Measurements from ENCODE around the gene ALG6. TPM values are rescaled to one million over a fixed set of nuclear protein-coding genes. Genes with fewer than 3 reads are reported as not detected.
"Not testable (repeated sequence)": the region's sequence is repeated elsewhere in the genome, so short reads cannot be mapped to it uniquely, and the experiment has no call there.

Gene ALG6
- total RNA-seq, 1 experiment from 2014 or later: 23.2 TPM

- DNase-seq (ENCODE audit: low read depth): no peak
- in situ Hi-C loops (cut with HindIII; ENCODE audit: low pct_unique_long_range_greater_than_20kb, low sequenced_read_pairs): no loop called here
These were observed 34.5 kb downstream of the ALG6 start for GRCh38 chr1:63401945-63402344.

GRCh38 chr1:63403386-63403785 lies 36.0 kb downstream of the ALG6 start:
- DNase-seq (ENCODE audit: low read depth): no peak
- in situ Hi-C loops (cut with HindIII; ENCODE audit: low pct_unique_long_range_greater_than_20kb, low sequenced_read_pairs): no loop called here

- no peak for DNase-seq (ENCODE audit: low read depth)
- in situ Hi-C loops (cut with HindIII; ENCODE audit: low pct_unique_long_range_greater_than_20kb, low sequenced_read_pairs): no loop called here
These were observed 37.6 kb downstream of the ALG6 start for GRCh38 chr1:63405021-63405420.

- no peak for DNase-seq (ENCODE audit: low read depth)
- in situ Hi-C loops (cut with HindIII; ENCODE audit: low pct_unique_long_range_greater_than_20kb, low sequenced_read_pairs): no loop called here
These were observed 38.6 kb downstream of the ALG6 start for GRCh38 chr1:63405987-63406386.

- in situ Hi-C loops (cut with HindIII; ENCODE audit: low pct_unique_long_range_greater_than_20kb, low sequenced_read_pairs): no loop called here
These were observed 39.6 kb downstream of the ALG6 start for GRCh38 chr1:63407002-63407401.

GRCh38 chr1:63408331-63408730 lies 40.9 kb downstream of the ALG6 start:
- no peak for DNase-seq (ENCODE audit: low read depth)
- in situ Hi-C loops (cut with HindIII; ENCODE audit: low pct_unique_long_range_greater_than_20kb, low sequenced_read_pairs): no loop called here

More at GRCh38 chr1:63407002-63407401, 39.6 kb downstream of the ALG6 start:
- DNase-seq (ENCODE audit: low read depth): no peak

GRCh38 chr1:63411066-63411465 lies 43.6 kb downstream of the ALG6 start:
- DNase-seq (ENCODE audit: low read depth): no peak
- in situ Hi-C loops (cut with HindIII; ENCODE audit: low pct_unique_long_range_greater_than_20kb, low sequenced_read_pairs): no loop called here

GRCh38 chr1:63413394-63413793 lies 46.0 kb downstream of the ALG6 start:
- in situ Hi-C loops (cut with HindIII; ENCODE audit: low pct_unique_long_range_greater_than_20kb, low sequenced_read_pairs): no loop called here
- DNase-seq (ENCODE audit: low read depth): no peak

- in situ Hi-C loops (cut with HindIII; ENCODE audit: low pct_unique_long_range_greater_than_20kb, low sequenced_read_pairs): no loop called here
- no peak for DNase-seq (ENCODE audit: low read depth)
These were observed 47.4 kb downstream of the ALG6 start for GRCh38 chr1:63414691-63415365.

- in situ Hi-C loops (cut with HindIII; ENCODE audit: low pct_unique_long_range_greater_than_20kb, low sequenced_read_pairs): no loop called here
- DNase-seq (ENCODE audit: low read depth): no peak
These were observed 50.7 kb downstream of the ALG6 start for GRCh38 chr1:63418101-63418500.

GRCh38 chr1:63420746-63421145 lies 53.3 kb downstream of the ALG6 start:
- DNase-seq (ENCODE audit: low read depth); in situ Hi-C loops (cut with HindIII; ENCODE audit: low pct_unique_long_range_greater_than_20kb, low sequenced_read_pairs): not testable (repeated sequence)

- no peak for DNase-seq (ENCODE audit: low read depth)
- in situ Hi-C loops (cut with HindIII; ENCODE audit: low pct_unique_long_range_greater_than_20kb, low sequenced_read_pairs): no loop called here
These were observed 56.2 kb downstream of the ALG6 start for GRCh38 chr1:63423649-63424048.

GRCh38 chr1:63428815-63429214 lies 61.4 kb downstream of the ALG6 start:
- no peak for DNase-seq (ENCODE audit: low read depth)
- in situ Hi-C loops (cut with HindIII; ENCODE audit: low pct_unique_long_range_greater_than_20kb, low sequenced_read_pairs): no loop called here

GRCh38 chr1:63429281-63429680 lies 61.9 kb downstream of the ALG6 start:
- in situ Hi-C loops (cut with HindIII; ENCODE audit: low pct_unique_long_range_greater_than_20kb, low sequenced_read_pairs): no loop called here
- DNase-seq (ENCODE audit: low read depth): no peak

- in situ Hi-C loops (cut with HindIII; ENCODE audit: low pct_unique_long_range_greater_than_20kb, low sequenced_read_pairs): no loop called here
- DNase-seq (ENCODE audit: low read depth): no peak
These were observed 67.7 kb downstream of the ALG6 start for GRCh38 chr1:63435161-63435560.

GRCh38 chr1:63442141-63442475 lies 74.7 kb downstream of the ALG6 start:
- no peak for DNase-seq (ENCODE audit: low read depth)
- in situ Hi-C loops (cut with HindIII; ENCODE audit: low pct_unique_long_range_greater_than_20kb, low sequenced_read_pairs): no loop called here

- in situ Hi-C loops (cut with HindIII; ENCODE audit: low pct_unique_long_range_greater_than_20kb, low sequenced_read_pairs): no loop called here
- no peak for DNase-seq (ENCODE audit: low read depth)
These were observed 81.4 kb downstream of the ALG6 start for GRCh38 chr1:63448731-63449246.

GRCh38 chr1:63450416-63450815 lies 83.0 kb downstream of the ALG6 start:
- in situ Hi-C loops (cut with HindIII; ENCODE audit: low pct_unique_long_range_greater_than_20kb, low sequenced_read_pairs): no loop called here

GRCh38 chr1:63453232-63453631 lies 85.8 kb downstream of the ALG6 start:
- in situ Hi-C loops (cut with HindIII; ENCODE audit: low pct_unique_long_range_greater_than_20kb, low sequenced_read_pairs): no loop called here
- DNase-seq (ENCODE audit: low read depth): no peak

More at GRCh38 chr1:63450416-63450815, 83.0 kb downstream of the ALG6 start:
- no peak for DNase-seq (ENCODE audit: low read depth)

GRCh38 chr1:63454269-63454668 lies 86.8 kb downstream of the ALG6 start:
- DNase-seq (ENCODE audit: low read depth): no peak
- in situ Hi-C loops (cut with HindIII; ENCODE audit: low pct_unique_long_range_greater_than_20kb, low sequenced_read_pairs): no loop called here
